Hematopoietic multipotent progenitor cell treated with erythropoietin and hydrocortisone succinate and interleukin-3 and kit ligand, for 6 days (in vitro differentiated cells): Measurements from ENCODE around the gene SHISA3.
"Not testable (repeated sequence)": the region's sequence is repeated elsewhere in the genome, so short reads cannot be mapped to it uniquely, and the experiment has no call there.

ENCODE experiments used
- DNase-seq: peaks from one replicate; pipeline ENCODE4 v3.0.0-alpha.2; 2015

SHISA3 gene

DNA sequence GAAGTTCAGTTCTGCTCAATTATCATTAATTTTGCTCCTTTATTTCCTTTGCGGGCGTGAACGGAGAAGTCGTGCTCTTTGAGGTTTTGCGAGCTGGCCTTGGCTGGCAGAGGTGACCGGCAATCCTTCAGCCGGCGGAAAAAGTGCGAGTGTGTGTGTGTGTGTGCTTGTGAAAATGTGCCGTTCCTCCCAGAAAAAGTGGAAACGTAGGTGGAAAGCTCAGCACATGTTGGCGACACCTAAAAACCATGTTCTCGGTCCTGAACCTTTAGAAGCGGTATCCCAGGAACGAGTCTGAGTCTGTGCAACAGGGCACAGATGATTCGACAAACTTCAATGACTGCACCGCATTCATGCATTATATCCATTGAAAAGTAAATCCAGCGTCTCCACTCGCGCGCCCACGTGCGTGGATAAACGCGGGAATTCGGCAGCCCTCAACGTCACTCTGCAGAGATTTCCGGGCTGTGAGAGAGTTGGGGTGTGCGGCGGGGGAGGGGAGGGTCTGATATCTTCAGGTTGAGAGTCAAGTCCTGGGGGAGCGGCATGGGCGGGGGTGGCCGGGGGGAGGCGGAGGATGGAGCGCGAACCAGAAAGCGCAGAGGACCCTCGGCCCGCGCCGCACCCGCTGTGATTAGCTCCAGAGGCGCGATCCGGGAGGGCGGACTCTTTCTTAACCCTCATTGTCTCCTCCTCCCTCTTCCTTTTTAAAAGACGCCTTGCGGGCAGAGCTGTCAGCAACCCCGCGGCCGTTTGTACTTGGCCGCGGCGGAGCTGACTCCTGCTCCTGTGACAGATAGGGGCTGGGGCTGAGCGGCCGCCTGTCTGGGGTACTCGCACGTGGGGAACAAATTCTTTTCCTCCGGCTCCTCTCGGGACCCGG lies at the start of gene SHISA3:
Gene SHISA3 (plus strand): TSS at position 737 of the 883 bp plus-strand sequence. CDS start 569 bp downstream, outside the sequence.
- DNase-seq = peak; percentile 49

DNA sequence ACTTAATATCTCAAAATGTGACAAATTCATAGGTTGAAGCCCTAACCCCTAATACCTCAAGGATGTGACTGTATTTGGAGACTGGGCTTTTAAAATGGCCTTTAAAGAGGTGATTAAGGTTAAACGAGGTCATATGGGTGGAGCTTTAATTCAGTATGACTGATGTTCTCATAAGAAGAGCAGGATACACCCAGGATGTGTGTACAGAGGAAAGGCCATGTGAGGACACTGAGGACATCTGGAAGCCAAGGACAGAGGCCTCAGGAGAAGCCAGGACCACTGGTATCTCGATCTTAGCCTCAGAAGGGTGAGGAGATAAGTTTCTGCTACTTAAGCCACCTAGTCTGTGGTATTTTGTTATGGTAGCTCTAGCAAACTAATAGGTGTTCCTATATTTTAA lies 49.0 kb upstream of the SHISA3 start:
- DNase-seq = peak; percentile 13

DNA sequence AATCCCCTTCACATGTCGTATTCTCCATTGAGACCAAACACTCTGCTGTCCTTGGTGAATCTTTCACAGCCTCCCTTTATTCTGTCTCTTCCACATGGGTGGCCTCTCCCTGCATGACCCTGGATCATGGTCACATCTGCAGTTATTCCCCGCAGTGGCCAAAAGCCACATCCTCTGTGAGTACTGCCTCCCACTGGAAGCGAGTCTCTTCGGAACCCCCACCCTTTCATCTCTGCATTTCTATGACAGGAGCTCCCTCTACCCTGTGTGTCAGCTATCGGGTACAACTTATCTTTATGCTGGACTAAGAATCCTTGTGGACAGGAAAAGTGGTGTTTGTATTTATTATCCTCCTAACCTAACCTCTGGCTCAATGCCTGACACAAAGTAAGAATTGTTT lies 48.6 kb upstream of the SHISA3 start:
- DNase-seq = no peak

DNA sequence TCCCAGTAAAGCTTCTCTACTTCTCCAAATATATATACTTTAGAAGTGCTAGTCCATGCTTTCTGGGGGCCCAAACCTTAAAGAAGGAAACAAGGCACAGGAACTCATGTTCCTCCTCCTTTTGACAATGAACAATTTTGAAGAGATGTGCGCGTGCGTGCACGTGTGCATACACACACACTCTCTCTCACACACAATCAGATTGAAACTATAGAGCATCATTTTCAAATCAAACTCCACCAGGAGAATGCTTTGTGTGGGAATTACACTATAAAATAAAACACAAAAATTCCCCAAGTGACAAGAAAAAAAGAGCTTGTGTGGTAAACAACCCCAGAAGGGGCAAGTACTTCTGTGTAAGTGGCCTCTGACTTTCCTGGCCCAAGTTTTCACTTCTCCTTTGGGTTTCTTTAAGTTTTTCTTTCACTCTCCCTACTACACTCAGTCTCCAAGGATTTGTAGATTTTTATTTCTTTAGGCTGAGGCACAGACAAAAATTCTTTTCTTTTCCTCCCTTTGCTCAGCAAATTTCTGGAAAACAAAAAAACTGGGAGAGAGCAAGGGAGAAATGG lies 46.6 kb upstream of the SHISA3 start:
- no peak for DNase-seq

DNA sequence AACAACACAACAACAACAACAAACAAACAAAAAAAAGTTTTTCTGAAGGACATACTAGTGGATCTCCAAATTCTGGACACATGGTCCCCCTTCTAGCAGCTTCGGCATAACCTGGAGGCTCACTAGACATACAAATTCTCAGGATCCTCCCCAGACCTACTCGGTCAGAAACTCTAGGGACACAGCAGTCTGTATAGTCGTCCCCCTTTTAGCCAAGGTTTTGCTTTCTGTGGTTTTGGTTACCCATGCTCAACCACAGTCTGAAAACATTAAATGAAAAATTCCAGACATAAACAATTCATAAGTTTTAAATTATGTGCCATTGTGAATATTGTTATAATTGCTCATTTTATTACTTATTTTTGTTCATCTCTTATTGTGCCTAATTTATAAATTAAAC lies 45.2 kb upstream of the SHISA3 start:
- no peak for DNase-seq

DNA sequence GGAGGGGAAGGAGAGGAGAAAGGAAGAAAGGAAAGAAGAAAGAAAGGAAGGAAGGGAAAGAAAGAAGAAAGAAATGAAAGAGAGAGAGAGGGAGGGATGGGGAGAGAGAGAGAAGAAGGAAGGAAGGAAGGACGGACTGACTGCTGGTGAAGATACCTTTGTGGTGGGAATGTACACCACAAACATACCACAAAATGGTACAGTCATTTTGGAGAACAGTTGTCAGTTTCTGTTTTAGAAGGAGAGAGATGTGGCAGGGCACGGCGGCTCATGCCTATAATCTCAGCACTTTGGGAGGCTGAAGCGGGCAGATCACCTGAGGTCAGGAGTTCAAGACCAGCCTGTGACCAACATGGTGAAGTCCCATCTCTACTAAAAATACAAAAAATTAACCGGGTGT lies 40.0 kb upstream of the SHISA3 start:
- DNase-seq = no peak

DNA sequence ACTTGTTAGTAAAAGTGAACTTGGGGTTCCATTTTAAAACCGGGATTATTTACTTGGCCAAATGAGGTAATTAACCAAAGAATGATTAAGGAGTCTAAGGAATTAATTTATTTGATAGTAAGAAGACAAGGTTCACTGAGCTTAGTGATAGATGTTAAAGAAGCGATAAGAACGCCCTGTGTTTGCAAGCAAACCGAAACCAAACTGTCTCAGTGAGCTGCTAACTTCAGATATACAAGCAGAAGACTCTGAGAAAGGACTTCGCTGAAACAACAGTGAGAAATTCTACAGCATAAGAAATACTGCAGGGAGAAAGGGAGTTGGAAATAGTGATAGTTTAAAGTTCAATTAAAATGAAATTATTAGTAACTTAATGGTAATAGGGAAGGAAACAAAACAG lies 37.6 kb upstream of the SHISA3 start:
- no peak for DNase-seq

DNA sequence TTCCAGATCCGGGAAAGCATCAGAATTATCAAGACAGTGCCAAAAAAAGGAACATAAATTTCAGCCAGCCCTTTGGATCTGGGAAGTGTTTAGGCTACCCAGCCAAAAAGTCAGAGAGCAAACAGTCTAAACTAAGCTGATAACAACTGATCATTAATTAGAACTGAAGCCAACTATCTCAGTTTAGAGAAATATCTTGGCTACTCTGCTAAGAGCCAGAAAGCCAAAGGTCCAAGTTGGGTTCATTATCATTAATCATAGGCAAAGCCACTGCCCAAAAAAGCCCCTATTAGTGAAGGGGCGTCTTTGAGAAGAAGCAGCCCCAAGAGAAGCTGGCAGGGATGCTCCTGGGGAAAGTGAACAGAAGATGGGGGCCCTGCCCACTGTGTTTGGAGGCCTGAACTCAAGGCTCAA lies 37.0 kb upstream of the SHISA3 start:
- no peak for DNase-seq

DNA sequence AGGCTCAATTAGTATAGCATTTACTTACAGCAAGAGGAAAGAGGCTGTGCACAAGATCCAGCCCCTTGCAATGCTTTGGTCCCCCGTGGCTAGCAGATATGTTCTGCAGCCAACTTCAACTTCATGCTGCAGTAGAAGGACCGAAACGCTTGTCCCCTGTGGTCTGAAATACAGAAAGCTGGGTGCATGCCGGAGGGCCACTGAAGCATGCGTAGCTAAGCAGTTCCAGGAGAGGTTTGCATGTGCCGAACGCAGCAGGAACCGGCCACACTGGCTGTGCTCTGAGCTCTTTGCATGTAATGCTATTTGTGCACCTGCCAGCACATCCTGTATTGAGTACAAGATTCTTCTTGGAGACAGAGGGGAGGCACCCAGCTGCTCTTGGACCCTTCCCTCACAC lies 35.8 kb upstream of the SHISA3 start:
- DNase-seq = no peak

DNA sequence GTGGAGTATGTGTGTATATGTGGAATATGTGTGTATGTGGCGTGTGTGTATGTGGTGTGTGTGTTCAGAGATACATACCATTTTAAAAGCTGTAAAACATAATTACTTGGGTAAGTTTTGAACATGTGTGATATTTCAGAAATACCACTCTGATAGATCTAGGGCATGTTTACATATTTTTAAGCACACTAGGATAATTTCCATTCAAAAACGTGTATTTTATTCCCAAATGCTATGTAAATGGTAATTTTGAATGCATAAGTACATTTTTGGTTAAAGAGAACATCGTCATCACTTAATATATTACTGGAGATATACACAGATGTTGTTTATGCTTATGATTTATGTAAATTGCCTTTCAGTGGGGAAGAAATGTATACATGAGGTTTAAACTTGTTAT lies 34.7 kb upstream of the SHISA3 start:
- DNase-seq = no peak

DNA sequence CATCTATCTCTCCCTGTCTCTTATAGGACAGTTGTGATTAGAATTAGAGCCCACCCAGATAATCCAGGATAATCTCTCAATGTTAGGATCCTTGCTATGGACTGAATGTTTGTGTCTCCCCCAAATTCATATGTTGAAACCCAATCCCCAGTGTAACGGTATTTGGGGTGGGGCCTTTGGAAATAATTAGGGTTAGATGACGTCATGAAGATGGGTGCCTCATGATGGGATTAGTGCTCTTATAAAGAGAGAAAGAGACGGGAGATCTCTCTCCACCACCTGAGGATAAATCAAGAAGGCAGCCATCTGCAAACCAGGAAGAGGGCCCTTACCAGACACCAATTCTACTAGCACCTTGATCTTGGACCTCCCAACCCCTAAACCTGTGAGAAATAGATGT lies 33.7 kb upstream of the SHISA3 start:
- no peak for DNase-seq

DNA sequence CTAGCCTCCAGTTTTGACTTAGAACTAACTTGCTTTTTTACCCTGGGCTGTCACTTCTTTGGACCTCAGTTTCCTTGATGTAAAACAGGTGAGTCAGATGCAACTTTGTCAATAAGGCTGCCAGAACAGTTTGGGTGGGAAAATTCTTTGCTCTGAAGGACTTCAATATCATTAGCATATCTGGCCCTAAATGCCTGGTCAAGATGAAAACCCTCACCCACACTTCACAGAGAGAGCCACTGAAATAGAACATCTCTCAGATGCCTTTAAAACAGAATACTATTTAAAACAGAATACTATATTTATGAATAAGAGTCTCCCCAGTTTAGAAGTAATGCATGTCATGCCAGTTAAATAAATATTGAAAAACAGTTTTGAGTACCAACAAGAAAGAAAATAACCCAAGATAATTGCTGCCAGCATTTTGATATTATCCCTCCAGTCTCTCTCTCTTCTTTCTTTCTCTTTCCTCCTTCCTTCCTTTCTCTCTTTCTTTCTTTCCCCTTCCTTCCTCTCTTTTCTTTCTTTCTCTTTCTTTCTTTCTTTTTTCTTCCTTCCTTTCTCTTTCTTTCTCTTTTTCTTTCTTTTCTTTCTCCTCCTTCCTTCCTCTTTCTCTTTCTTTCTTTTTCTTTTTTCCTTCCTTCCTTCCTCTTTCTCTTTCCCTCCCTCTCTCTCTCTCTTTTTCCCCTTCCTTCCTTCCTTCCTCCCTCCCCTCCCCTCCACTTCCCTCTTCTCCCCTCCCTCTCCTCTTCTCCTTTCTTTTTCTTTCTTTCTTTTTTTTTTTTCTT lies 32.8 kb upstream of the SHISA3 start:
- no peak for DNase-seq

DNA sequence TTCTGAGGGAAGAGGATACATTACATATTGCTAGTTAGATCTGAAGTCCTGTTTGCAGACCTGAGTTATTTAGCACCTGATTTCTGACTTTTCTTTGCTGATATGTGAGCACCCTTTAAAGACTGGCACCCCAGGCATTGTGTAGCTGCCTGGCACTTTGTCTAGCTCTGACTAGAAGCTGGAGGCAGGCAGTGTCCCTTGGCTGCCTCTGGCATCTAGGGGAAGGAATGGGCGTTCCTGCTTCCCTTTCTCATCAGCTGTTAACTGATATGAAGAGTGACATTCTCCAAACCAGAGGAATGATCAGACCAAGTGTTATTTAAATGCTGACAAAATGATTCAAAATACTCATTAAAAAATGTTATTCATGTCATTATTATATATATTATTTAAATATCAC lies 30.3 kb upstream of the SHISA3 start:
- DNase-seq = no peak

DNA sequence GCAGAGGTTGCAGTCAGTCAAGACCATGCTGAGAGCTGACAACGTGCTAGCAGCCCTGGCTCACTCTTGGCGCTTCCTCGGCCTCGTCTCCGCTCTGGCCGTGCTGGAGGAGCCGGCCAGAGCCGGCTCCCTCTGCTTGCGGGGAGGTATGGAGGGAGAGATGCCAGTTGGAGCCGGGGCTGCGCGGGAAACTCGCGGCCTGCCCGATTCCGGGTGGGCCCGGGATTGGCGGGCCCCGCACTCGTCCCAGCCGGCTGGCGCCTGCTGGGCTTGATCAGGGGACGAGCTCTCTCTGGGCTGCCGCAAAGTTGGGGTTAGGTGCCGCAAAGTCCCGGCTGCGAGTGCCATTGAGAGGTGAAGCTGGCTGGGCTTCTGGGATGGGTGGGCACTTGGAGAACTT lies 27.8 kb upstream of the SHISA3 start:
- no peak for DNase-seq

DNA sequence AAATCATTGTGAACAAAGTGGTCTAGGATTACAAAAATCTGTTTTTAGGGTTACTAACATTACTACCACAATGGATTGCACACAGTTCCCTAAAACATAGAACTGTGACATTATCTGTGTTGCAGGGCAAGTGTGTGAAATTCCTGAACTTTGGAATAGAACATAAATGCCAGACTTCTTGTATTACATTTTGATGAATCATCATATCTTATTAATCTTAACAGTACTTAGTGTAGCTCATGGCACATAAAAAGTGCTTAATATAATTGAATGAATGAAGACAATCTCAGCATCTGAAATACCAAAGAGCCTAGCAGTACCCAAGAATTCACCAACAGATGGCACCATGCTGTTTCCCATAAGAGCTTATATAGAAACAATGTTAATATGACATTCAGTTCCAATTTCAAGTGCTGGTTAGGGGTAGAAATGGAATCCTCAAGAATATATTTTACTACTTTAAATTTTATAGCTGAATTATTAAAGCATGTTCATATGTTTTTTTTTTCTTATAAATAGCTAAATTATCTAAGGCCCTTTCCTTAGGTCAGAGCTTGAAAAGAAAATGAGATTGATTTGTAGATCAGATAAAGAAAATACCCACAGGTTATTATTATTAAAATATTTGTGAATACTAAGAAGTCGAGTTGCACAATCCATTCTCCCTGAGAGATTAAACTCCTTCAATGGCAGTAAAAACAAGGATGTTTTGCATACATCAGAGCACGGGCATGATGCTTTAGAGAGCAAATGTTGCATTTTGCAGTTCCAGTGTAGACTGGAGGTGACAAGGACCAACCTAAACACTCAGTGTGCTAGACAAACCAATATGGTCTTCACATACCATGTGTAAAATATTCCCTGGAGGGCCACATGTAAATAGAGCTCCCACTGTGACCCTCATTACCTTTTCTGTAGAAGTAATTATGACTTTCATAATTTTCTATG lies 25.7 kb upstream of the SHISA3 start:
- peak; percentile 59 for DNase-seq

DNA sequence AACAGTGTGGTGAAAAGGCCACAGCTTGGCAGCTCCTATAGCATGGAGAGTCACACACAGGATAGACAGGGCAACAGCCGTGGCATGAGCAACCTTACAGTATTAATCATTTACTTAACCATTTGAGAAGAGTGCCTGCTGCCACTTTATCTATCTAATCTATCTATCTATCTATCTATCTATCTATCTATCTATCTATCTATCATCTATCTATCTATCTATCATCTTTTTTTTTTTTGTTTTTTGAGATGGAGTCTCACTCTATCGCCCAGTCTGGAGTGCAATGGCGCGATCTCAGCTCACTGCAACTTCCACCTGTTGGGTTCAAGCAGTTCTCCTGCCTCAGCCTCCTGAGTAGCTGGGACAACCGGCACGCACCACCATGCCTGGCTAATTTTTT lies 25.0 kb upstream of the SHISA3 start:
- DNase-seq = not testable (repeated sequence)

DNA sequence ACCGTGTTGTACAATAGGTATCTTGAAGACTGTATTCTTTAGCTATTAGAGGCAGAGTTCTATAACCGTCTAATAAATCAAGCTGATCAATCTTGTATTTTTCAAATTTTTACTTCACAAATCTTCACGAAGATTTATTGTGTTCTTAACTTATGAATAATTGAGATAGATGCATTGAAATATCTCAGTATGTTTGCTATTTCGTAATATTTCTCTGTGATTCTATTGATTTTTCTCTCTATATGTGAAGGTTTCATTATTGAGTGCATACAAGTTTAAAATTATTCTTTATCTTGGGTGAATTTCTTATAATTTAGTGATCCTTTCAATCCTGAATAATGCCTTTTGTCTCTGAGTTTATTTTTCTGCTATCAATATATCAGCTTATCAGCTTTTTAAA lies 19.8 kb upstream of the SHISA3 start:
- no peak for DNase-seq

DNA sequence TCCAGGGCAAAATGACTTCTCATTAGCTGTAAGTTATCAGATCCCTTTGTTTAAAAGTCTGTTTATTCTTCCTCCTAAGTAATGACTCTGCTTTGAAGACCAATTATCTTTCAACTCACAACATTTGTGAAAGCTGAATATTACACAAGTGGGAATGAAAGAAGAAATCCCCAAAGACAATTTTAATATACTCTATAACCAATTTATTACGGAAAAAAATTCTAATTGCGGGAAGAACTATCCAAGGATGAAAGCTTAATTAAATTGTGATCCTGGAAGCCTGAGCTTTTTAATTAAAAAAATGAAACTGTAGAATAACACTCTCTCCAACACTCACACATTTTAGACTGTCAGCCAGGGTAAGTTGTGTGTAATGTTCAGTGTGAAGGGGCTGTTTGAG lies 15.6 kb upstream of the SHISA3 start:
- no peak for DNase-seq

DNA sequence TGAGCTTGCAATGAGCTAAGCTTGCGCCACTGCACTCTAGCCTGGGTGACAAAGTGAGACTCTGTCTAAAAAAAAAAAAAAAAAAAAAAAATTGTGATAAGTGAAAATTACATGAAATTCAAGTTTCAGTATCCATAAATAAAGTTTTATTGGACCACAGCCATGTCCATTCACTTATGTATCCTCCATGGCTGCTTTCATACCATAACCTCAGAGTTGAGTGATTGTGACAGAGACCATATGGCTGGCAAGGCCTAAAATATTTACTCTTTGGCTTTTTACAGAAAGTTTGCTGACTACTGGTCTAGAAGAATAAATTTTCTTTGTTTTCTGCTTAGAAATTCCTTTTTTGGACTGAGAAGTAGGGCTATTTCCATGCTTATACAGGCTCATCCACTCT lies 11.8 kb upstream of the SHISA3 start:
- DNase-seq = no peak

DNA sequence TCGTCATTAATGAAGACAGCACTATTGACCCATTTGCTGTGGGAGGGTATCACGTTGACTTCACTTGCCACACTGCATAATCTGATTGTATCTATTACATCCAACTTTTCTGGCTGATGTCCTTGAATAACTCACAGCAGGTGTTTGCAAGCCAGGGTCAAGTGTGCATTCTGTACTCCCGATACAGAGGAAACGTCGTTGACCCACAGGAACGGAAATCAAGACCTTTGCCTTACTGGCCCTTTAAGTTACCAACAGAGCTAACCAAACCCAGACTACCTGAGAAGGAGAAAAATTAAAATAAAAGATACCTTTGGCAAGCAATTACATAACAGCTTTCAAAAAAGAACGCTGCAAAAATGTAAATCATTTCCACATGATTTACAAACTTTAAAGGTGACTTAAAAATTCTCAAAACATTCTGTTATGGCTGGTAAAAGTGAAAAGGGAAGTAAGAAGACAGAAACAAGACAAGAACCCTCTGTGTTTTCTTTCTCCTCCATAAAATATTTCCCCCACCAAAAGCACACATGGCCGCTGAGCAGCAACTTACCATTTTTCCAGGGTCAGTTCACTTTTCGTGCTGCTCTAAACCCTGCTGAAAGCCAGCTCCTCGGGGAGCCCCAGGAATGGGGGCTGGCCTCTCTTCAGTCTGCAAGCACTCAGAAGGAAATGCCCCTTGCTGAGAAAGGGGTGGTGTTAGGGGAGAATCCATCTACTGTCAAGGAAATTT lies 6.5 kb upstream of the SHISA3 start:
- DNase-seq = no peak

DNA sequence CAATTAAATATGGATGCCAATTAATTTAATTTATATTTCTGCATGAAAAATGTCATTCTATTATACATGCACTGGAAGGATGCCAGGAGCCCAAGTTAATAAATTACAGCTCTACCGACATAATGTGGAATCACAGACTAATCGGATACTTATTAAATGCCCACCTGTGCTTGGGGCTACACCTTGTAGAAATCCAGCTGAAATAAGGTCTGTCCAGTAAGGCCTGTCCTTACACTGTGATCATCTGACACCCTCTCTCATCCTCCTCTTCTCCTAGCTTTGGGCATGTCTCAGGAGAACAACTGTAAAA lies 6.0 kb upstream of the SHISA3 start:
- DNase-seq = no peak

DNA sequence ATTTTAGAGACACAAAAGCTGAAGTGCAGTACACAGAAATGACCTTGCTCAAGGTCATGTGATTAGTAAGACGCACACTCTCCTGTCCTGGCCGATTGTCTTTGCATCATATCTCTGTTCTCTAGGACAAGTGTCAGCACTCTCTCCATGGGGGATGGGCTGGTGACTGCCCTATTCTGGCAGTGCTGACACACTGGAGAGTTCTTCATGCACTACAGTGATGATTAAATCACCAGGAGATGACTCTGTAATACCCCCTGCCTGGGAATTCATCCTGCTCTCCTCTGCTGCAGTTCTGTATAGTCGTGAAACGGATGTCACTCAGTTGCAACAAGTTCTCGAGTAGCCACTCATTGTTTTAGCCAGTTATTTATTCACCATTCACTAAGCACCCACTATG lies 5.3 kb upstream of the SHISA3 start:
- no peak for DNase-seq
